NCI-H446 (cell line): ENCODE measurements around the gene BTBD7.
"Not testable (repeated sequence)": the region's sequence is repeated elsewhere in the genome, so short reads cannot be mapped to it uniquely, and the experiment has no call there.

Experiments
- DNase-seq, 2 experiments: peaks; one replicate each; lab custom pipeline; 2025; lab: John Stamatoyannopoulos, UW

BTBD7 gene, protein sequence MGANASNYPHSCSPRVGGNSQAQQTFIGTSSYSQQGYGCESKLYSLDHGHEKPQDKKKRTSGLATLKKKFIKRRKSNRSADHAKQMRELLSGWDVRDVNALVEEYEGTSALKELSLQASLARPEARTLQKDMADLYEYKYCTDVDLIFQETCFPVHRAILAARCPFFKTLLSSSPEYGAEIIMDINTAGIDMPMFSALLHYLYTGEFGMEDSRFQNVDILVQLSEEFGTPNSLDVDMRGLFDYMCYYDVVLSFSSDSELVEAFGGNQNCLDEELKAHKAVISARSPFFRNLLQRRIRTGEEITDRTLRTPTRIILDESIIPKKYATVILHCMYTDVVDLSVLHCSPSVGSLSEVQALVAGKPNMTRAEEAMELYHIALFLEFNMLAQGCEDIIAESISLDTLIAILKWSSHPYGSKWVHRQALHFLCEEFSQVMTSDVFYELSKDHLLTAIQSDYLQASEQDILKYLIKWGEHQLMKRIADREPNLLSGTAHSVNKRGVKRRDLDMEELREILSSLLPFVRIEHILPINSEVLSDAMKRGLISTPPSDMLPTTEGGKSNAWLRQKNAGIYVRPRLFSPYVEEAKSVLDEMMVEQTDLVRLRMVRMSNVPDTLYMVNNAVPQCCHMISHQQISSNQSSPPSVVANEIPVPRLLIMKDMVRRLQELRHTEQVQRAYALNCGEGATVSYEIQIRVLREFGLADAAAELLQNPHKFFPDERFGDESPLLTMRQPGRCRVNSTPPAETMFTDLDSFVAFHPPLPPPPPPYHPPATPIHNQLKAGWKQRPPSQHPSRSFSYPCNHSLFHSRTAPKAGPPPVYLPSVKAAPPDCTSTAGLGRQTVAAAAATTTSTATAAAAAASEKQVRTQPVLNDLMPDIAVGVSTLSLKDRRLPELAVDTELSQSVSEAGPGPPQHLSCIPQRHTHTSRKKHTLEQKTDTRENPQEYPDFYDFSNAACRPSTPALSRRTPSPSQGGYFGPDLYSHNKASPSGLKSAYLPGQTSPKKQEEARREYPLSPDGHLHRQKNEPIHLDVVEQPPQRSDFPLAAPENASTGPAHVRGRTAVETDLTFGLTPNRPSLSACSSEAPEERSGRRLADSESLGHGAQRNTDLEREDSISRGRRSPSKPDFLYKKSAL

GRCh38 chr14:93332853-93333630 is at the start of gene BTBD7:
TSS of gene BTBD7 (minus strand) at chr14:93333036. CDS start at chr14:93296051, 36,985 bp downstream.
- peak; percentile 95 to 99 for DNase-seq

GRCh38 chr14:93381644-93382043 is 48.8 kb upstream of the BTBD7 start:
- no peak for DNase-seq

GRCh38 chr14:93379831-93380230 is 47.0 kb upstream of the BTBD7 start:
- no peak for DNase-seq

GRCh38 chr14:93375673-93376156 is 42.9 kb upstream of the BTBD7 start:
- no peak for DNase-seq

DNA sequence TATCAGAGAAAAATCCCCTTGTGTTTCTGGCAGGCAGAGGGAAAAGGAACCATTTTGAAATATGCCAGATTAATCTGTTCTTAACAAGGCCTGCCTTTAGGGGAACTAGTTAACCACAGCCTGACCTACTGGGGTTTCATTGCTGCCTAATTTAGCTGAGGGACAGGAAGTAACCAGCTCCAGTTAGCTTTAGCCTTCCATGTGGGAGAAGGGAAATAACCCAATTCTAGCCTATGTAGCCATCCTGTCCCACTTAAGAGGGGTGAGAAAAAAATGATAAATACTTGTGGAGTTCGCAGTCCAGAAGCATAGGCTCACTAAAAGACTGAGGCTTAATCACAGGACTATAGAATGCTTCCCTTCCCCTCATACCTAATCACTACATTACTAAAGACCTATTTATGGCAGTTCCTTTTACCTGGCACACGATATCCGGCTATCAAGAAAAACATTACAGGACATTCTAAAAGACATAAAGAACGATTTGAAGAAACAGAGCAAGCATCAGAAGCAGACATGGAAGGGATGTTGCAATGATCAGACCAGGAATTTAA is 37.0 kb upstream of the BTBD7 start:
- DNase-seq, result no peak

DNA sequence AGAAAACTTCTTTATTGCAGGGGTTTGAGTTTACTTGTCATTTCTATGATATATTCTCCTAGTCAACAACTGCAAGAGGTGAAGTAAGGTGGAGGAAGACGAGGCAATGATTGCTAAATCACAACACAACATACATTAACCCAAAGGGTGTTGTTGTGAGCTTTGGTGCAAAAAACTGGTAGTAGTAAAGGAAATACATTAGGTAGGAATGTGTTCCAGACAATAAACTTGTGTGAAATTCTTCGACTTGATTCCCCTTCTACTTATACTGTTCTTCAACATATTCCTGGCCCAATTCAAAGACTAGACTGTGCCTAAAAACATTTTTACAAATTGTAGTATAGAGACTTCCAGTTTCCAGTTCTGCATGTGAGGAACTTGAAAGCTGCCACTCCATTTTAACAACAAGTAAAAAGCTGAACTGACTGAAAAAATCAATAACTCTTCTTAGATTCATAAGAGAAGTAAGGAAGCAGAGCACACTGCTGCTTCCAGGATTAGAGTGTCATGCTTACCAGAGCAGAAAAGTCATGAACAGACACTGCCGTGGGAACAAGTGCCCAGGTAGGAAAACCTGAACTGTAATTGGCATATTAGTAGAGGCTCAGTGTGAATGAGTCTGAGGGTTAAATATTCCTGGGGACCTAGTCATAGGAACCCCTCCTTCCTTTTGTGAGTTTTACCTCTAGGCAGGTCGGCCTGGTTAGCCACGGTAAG is 36.3 kb upstream of the BTBD7 start:
- DNase-seq, result no peak

DNA sequence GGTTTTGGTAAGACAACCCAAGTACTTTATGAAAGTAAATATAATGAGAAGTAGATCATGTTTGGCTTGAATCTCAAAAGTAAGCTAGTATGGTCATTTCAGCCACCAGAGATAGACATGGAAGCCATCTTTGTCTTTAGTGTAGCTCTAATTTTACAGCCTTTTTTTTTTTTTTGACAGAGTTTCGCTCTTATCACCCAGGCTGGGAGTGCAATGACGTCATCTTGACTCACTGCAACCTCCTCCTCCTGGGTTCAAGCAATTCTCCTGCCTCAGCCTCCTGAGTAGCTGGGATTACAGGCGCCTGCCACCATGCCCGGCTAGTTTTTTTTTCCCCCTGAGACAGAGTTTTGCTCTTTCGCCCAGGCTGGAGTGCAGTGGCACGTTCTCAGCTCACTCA is 22.0 kb upstream of the BTBD7 start:
- DNase-seq, result not testable (repeated sequence)

GRCh38 chr14:93348292-93348691 is 15.5 kb upstream of the BTBD7 start:
- no peak for DNase-seq

GRCh38 chr14:93347850-93348249 is 15.0 kb upstream of the BTBD7 start:
- DNase-seq, result no peak

DNA sequence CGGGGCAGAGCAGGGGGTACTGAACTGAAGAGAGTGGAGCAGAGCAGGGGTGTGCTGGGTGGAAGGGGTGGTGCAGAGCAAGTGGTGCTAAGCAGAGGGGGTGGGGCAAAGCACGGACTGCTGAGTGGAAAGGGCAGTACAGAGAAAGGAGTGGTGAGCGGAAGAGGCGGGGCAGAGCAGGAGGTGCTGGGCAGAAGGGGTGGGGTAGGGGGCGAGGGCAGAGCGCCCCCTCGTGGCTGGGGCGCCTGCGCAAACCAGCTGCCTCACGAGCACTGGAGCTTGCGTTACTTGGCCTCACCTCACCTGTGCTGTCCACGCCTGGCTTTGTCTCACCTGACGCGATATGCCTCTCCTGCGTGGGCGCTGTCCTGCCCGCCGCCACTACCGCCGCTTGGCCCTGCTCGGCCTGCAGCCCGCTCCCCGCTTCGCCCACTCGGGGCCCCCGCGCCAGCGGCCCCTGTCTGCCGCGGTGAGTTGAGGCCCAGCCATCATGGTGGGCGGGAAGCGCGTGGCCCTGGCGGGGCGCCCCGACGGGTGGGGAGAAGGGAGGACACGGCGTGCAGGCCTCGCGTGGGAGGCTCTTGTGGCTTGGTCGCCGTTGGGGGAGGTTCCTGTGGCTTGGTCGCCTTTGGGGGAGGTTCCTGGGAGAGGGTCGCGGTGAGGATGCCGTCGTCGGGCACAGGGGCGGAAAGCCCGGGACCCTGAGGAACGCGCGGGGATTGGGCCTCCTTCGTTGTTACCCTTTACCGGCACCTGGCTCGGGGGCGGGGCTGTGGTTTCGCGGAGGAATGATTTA is 14.3 kb upstream of the BTBD7 start, which contains the start of gene COX8C:
COX8C (plus strand) TSS at position 257 of the 796 bp plus-strand sequence; CDS start at position 344, 87 bp downstream.
- DNase-seq, result no peak

DNA sequence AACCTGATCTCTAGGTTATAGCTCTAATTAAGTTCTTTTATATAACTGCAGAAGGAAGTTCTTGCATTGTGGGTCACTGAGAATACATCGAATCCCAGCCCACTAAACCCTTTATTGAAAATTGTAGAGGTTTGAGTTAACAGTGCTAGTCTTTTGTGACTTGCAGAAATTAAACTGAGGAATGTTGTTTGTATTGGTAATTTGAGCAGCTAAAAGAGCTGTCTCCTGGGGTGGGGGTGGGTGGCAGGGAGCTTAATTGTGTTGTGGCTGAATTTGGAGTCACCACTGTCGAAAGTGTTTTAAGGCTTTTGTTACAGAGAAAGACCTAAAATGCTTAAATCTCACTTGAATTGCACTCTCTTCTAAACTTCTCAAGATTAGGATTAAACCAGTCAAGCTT is 11.0 kb upstream of the BTBD7 start:
- DNase-seq, result no peak

- DNase-seq, result no peak
Measured at GRCh38 chr14:93343266-93343665, 10.4 kb upstream of the BTBD7 start.

GRCh38 chr14:93337884-93338283 is 5.0 kb upstream of the BTBD7 start:
- DNase-seq, result no peak

- DNase-seq, result no peak
Measured at GRCh38 chr14:93337143-93337753, 4.4 kb upstream of the BTBD7 start.

DNA sequence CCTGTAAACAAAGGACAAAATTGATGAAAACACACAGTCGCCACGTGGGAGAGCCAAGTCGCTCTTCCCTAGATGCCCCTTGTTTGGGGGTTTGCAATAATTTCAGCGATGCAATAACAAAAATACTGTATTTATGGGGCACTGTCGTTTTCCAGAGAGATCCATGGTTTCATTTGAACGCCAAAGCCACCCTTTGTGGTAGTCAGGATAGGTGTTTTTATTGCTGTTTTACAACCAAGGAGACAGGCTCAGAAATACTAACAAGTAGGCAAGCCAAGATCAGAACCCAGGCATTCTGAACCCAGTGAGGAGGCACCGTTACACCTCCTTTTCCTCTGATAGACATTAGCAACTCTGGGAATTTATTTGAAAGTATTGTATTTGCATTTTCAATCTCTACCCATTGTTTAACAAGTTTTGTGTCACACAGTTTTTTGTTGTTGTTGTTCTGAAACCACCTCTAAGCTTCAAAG is 831 bp upstream of the BTBD7 start:
- DNase-seq, result no peak

DNA sequence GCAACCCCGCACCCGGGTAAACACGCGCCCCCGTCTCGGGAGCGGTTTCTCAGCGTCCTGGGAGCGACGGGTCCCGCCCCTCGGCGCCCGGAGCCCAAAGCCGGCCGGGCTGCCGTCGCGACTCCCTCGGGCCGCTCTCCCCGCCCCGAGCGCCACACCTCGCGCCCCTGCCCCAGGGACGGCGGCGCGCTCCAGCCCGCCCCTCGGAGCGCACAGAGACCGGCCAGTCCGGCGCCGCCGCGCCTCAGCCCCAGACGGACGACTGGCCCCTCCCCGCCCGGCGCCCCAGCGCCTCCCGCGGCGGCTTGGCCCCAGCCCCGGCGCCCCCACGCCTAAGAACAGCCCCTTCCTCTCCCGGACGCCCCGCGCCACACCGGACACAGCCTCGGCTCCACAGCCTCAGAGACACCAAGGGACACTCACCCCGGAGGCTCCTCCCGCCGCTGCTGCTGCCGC is 411 bp downstream of the BTBD7 start:
- DNase-seq, result peak in 1 of 2 experiments; percentile 34

- DNase-seq, result no peak
Measured at GRCh38 chr14:93331728-93332396, 974 bp downstream of the BTBD7 start.

GRCh38 chr14:93331002-93331727 is 1.7 kb downstream of the BTBD7 start:
- DNase-seq, result no peak
